AG20443 (cell line): Measurements from ENCODE around the gene RGS3.
A peak's percentile ranks its signal among the peaks of the same experiment; 100 is the strongest.

ENCODE experiments used
- DNase-seq: peaks from one replicate; pipeline ENCODE4 v3.0.0; 2012; ENCODE audit warnings: low spot score, mixed read lengths

The RGS3 gene

GRCh38 chr9:113529336-113530009 lies 65.9 kb downstream of the RGS3 start:
- DNase-seq = no peak

DNA sequence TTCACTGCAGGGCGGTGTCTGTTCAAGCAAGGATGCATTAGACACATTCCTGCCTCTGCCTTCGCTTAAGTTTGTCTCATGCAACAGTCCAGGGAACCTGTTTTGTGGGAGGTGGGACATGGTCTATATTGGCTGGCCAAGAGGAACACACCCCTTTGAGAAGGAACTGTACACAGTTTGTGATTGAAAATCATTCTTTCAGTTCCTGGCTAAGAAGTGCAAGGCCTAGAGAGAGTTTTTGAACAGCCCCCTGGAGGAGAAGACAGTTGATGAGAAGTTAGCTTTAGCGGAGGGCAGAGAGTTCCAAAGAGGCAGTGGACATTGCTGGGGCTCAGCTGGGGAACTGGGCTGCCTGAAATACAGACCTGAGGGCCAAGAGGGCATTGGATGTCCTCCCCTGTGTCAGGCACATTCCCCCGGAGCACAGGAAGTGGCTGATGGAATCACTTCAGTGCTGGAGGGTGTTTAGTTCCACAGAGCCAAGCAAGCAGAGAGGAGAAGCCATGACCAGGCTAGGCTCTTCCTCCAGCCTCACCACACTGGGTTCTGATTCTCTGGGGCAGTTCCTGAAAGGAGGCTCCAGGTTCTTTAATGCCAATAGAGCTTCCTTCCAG lies 66.6 kb downstream of the RGS3 start:
- DNase-seq = no peak

DNA sequence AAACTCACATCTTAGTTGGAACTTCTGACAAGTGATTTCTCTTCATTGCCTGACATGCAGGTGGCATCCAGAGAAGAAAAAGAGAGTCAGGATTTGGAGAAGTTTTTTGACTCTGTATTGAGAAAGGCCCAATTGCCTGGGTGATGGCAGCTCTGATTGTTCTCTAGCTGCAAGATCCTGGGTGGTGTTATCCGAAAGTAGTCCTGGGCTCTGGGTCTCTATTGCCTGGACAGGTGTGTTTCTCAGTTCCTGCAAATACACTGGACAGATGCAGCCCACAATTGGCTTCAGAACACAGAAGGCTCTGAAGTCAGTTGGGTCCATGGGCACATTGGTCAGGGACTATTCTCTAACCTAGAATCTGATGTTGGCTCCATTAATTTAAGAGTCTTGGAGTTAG lies 67.4 kb downstream of the RGS3 start:
- DNase-seq = no peak

DNA sequence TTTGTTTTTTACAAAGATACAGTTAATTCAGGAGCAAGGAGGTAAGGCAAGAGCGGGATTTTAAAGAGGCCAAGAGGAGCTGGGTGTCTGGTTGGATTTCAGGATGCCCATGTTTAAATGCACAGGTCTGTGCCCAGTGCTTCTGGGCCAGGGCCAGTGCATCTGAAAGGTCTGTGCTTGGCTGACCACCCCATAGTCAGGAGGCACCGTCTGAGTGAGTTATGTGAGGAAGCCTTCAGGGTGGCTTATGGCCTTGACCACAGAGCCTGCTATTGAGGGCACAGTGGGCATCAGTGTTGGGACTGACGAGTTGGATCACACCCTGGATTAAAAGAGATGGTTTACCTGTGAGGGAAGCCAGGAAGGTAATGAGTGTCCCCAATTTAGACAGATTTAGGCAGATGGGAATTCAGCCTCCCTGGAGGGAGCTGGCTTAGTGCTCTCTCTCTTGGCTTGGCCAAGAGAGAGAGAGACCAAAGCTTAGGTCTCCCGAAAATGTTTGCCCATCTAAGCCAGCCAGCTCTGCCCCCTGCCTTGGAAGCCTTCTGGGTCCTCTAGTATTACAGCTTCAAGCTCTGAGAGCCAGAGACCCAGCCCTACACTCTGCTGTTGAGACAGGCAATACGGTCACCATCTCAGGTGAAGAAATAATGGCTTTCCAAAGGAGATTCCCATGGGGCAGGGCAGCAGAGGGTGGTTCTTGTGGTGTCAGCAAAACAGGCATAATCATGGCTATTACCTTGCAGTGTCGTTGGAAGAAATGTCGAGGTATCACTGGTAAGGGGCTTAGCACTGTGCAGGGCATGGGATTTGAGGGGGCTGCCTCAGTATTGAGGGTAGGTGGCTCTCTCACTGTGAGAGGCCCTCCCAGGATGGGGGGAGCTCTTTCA lies 68.6 kb downstream of the RGS3 start:
- DNase-seq = no peak

- DNase-seq = no peak
Observed at GRCh38 chr9:113532809-113533190, 69.3 kb downstream of the RGS3 start.

GRCh38 chr9:113533335-113534225 lies 70.1 kb downstream of the RGS3 start:
- DNase-seq = no peak

- DNase-seq = no peak
Observed at GRCh38 chr9:113535756-113536155, 72.2 kb downstream of the RGS3 start.

DNA sequence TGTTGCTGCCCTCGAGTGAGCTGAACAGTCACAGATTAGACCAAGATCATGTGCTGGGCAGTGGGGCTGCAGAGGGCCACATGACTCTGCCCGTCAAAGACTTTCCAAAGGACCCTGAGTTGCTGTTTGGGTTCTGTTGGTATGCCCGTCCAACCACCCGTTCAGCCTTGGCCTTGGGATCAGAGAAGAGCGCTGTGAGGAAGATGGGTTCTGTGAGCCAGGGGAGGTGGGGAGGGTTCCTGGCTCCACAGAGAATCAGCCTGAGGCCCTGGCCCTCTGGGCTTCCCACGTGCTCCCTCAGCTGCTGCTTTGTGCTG lies 72.6 kb downstream of the RGS3 start:
- DNase-seq = no peak

DNA sequence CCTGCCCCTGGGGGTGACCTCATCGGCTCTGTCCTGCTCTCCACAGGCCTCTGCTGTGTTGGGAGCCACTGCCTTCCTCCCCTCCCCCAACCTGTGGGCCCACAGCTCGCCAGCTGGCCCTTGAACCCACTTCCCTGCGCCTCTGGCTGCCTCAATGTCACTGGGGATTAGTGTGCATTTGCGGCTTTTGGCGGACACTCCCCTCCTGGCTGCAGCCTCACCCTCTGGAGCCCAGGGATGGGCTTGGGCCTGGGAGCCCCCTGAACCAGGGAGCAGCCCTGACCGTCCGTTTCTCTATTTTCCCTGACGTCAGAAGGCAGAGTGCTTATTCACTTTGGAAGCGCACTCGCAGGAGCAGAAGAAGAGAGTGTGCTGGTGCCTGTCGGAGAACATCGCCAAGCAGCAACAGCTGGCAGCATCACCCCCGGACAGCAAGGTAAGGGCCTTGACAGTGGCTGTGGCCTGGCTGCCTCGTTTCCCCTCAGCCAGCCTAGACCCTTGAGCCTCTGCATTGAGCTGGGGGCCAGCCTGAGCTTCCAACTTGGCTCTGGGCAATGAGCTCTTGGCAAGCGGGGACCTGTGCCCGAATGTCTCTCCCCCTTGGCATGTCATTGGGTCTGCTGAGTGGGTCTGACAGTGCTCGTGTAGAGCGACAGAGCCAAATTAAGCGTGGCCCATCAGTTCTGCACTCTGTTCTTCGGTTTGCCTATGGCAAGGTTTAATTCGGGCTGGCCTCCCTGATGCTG lies 73.1 kb downstream of the RGS3 start:
- no peak for DNase-seq

DNA sequence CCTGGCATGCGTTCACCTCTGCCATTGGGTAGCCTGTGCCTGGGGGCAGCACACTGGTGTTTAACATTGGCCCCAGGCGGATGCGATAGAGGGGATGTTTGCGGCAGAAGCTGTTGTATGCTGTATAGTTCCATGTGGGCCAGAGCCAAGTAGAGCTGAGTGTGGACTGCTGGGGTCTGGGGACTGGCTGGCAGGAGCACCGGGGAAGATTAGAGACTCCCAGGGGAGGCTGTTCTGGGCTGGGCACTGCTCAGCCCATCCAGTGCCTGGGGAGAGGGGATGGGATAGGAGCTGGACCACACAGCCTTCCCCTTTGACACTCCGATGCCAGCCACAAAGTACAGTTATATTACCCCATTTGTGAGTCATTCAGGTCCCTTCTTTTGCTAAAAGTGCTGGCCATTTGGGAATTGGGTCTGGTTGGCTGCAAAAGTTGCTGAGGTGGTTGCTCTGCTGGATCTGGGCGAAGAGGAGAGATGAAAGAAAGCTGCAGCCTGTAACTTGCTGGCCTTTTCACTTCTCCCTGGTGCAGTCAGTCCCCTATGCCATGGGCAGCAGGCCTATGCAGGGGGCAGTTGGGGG lies 73.8 kb downstream of the RGS3 start:
- no peak for DNase-seq

GRCh38 chr9:113538131-113538530 lies 74.6 kb downstream of the RGS3 start:
- no peak for DNase-seq

- no peak for DNase-seq
Observed at GRCh38 chr9:113538701-113539430, 75.3 kb downstream of the RGS3 start.

DNA sequence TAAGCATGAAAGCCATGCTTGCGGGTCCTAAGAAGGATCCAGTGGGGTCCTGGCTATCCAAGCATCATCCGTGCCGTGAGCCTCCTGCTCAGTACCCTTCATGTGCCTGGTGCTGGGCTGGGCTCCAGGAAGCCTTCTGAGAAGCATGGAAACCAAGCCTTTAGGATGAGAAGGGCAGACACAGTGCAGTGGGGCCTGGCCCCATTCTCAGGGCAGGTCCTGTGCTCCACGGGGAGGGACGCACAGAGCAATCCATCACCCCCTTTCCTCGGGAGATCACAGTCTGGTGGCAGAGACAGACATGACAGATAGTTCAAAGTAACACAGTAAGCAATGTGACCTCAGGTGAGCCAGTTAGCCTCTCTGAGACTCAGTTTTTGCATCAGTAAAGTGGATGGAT lies 76.9 kb downstream of the RGS3 start:
- no peak for DNase-seq

DNA sequence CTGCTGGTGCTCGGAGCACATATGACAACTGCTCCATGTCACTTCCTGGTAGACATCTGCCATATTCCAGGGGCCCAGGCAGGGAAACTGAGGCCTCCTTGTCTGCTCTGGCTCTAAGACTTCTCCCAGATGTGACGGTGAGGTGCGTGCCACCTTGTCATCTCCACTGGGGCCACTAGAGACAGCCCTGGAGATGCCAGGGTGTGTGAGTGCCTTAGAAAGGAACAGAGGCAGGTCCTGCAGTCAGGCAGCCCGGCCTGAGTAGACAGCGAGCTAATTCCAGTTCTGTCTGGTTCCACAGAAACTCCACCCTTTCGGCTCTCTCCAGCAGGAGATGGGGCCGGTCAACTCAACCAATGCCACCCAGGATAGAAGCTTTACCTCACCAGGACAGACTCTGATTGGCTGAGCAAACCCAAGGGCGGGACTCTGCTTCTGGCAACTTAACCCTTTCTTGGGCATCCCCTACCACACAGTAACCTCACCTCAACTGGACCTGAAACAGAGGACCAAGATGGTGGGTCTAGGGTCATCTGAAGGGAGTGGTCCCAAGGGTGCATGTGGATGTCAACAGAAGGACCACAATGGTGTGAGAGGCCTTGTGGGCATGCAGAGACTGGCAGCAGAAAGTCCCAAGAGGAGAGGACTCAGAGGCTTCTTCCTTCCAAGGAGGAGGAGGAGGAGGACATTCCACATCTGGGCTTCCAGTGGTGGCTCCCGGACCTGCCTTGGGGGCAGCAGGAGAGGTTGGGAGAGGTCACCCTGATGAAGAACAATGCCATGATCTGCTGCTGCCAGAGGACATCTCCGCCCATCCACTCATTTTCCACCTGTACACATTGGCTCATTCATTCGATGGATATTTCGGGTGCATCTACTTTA lies 77.7 kb downstream of the RGS3 start:
- peak; percentile 65 for DNase-seq

GRCh38 chr9:113542006-113542405 lies 78.5 kb downstream of the RGS3 start:
- no peak for DNase-seq

- DNase-seq = no peak
Observed at GRCh38 chr9:113542741-113543140, 79.2 kb downstream of the RGS3 start.

DNA sequence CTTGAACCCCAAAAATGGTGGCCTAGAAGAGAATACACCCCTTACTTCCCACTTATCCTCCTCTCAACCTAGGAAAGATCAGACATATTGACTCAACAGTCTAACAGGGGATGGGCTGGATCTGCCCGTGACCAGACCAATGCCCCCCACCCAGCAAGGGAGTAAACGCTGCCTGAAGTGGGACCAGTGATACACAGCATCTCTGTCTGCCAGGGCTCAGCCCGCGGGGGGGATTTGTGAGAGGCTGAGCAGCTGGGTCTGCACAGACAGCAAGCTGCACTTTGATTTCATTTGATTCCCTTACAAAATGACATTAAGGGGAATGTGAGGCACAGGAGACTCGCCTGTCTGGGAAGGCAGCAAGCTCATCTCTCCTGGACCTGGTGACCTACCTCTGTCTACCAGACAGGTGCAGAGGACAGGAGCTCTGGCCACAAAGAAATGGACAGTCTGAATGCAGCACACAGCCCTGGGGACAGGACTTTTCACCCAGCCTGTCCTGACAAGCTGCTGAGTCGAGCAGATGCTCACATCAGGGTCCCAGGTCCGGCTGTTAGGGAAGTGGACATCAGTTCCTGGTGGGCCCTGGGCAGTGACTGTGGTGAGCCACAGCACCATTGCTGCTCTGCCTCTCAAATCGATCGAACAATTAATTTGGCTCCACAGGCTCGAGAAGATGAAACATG lies 79.9 kb downstream of the RGS3 start:
- DNase-seq = no peak

DNA sequence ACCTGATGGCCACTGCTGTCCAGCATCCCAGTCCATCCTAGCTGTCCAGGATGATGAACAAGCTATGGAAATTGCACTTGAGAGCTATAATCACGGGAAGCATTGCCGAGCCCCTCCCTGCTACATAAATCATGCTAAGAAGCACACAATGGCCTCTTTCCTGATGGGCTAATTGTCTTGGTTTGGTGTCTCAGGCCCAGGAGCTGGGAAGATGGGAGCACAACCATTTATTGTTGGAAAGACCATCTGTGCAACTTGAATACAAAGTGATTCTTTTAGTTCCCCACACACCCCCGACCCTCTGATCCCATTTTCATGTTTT lies 80.4 kb downstream of the RGS3 start:
- no peak for DNase-seq

DNA sequence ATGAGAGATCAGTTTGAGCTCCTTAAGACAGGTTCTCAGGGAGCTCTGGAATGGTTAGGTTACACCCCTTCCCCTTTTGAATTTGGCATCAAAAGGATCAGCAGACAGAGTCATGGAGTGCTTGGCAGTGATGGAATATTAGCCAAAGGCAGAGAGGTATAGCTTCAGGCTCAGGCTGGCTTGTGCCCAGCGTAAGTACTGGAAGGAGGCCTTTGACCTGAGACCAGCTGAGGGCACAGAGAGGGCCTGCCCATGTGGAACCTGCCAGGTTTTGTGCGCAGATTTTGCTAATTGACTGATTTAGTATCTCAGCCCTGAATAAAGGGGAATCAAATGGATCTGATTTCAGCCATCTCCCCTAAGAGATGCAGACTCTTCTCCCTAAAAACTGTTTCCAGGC lies 81.5 kb downstream of the RGS3 start:
- no peak for DNase-seq
